K562 (cell line): ENCODE measurements around the gene ECSCR. TPM values are rescaled to one million over a fixed set of nuclear protein-coding genes. Genes with fewer than 3 reads are reported as not detected.

ENCODE experiments used
- ATAC-seq: fragments of 200-7000 bp; cut with Tn5 transposase; 3 replicates; pipeline ENCODE4 v1.9.1; 2020; ENCODE audit warnings: moderate library complexity
- BruUV-seq: library from RNA; stranded (reverse); fragments of 400-500 nt; replicated peaks from 2 replicates; lab custom pipeline; 2021; lab: Mats Ljungman, UMichigan
- CTCF ChIA-PET: fragments of 300-600 bp; formaldehyde crosslinking; extraction: SDS; loops from one replicate; lab custom pipeline; 2021; ENCODE audit warnings: low intra/inter-chr PET ratio; lab: Yijun Ruan, JAX
- POLR2A ChIA-PET: fragments of 300-600, 350-650 bp; sonication (Branson Sonifier 250); formaldehyde crosslinking; extraction: SDS; loops from one replicate; lab custom pipeline; 2021; ENCODE audit warnings: antibody characterized with exemption, inconsistent platforms; lab: Yijun Ruan, JAX
- DNase-seq, 4 experiments: peaks; one replicate each; pipeline versions ENCODE4 v3.0.0 to v3.0.0-alpha.2; 2011 to 2018; ENCODE audit warnings: low spot score in 3 of 4, mixed read lengths in 3 of 4; ENCODE audit errors: extremely low read depth in 1 of 4
- FAIRE-seq: peaks from 2 replicates; lab custom pipeline; 2011; peaks lifted over from hg19 to GRCh38; lab: Jason Lieb, UNC
- H2AFZ ChIP-seq: 2 replicates; pipeline ENCODE4 v1.6.0; 2011; ENCODE audit warnings: low read depth, low read length, control low read depth, inconsistent platforms
- H3K27ac ChIP-seq: fragments of 200-600 bp; 3 replicates; pipeline ENCODE4 v1.8.0; 2011; ENCODE audit warnings: low read depth, mild to moderate bottlenecking, control low read depth, inconsistent platforms, low read length, moderate library complexity, mixed read lengths; ENCODE audit errors: extremely low read depth
- H3K27me3 ChIP-seq, 2 experiments: fragments of 300-600 bp in 1 of 2; 2 replicates in 1 of 2; 3 replicates in 1 of 2; pipeline versions ENCODE4 v1.6.0 to v1.8.0; 2011; ENCODE audit warnings: inconsistent platforms in 2 of 2, low read length in 2 of 2, mild to moderate bottlenecking in 1 of 2, mixed read lengths in 1 of 2, moderate library complexity in 1 of 2; ENCODE audit not compliant: control insufficient read depth in 2 of 2, insufficient read depth in 2 of 2
- H3K36me3 ChIP-seq: fragments of 300-600 bp; 3 replicates; pipeline ENCODE4 v1.8.0; 2011; ENCODE audit warnings: mild to moderate bottlenecking, low read length, inconsistent platforms; ENCODE audit not compliant: control insufficient read depth, insufficient read depth
- H3K4me1 ChIP-seq, 2 experiments: fragments of 200-600 bp in 1 of 2; replicated peaks in 1 of 2; 2 replicates in 1 of 2; 3 replicates in 1 of 2; pipeline versions ENCODE4 v1.5.1 to v1.8.0; 2011; ENCODE audit warnings: inconsistent platforms in 2 of 2, low read length in 2 of 2, mild to moderate bottlenecking in 1 of 2, mixed read lengths in 1 of 2, moderate library complexity in 1 of 2; ENCODE audit not compliant: control insufficient read depth in 2 of 2, insufficient read depth in 2 of 2
- H3K4me2 ChIP-seq: 2 replicates; pipeline ENCODE4 v1.6.1; 2011; ENCODE audit warnings: low read length, control low read depth, inconsistent platforms, mixed read lengths; ENCODE audit not compliant: insufficient read depth
- H3K4me3 ChIP-seq: fragments of 200-600 bp; sonication (generic), shearing (Covaris generic); 2 replicates; pipeline ENCODE4 v1.5.1; 2016; ENCODE audit warnings: control low read depth, inconsistent platforms
- H3K79me2 ChIP-seq: fragments of 200-600 bp; 3 replicates; pipeline ENCODE4 v1.8.0; 2011; ENCODE audit warnings: low read length, inconsistent platforms; ENCODE audit not compliant: control insufficient read depth, insufficient read depth
- H3K9ac ChIP-seq, 2 experiments: 2 replicates each; pipeline versions ENCODE4 v1.6.0 to v1.6.1; 2011; ENCODE audit warnings: low read depth in 2 of 2, low read length in 2 of 2, control low read depth in 1 of 2, inconsistent platforms in 1 of 2, mild to moderate bottlenecking in 1 of 2, mixed read lengths in 1 of 2; ENCODE audit not compliant: insufficient read depth in 1 of 2
- H3K9me1 ChIP-seq: one replicate; pipeline ENCODE4 v1.6.0; 2011; ENCODE audit warnings: inconsistent platforms, mild to moderate bottlenecking, low read length, moderate library complexity; ENCODE audit not compliant: control insufficient read depth, insufficient read depth
- H3K9me3 ChIP-seq: replicated peaks from 2 replicates; pipeline ENCODE4 v1.5.1; 2011; ENCODE audit warnings: low read depth, low read length, inconsistent platforms; ENCODE audit not compliant: control insufficient read depth, insufficient read depth
- H4K20me1 ChIP-seq: replicated peaks from 2 replicates; pipeline ENCODE4 v1.6.1; 2011; ENCODE audit warnings: low read length, inconsistent platforms, mixed read lengths; ENCODE audit not compliant: control insufficient read depth, insufficient read depth
- ARNT ChIP-seq, 2 experiments: fragments of 450-650 bp; IDR thresholded peaks; 2 replicates each; pipeline ENCODE4 v1.6.1; 2016; ENCODE audit warnings: mild to moderate bottlenecking in 1 of 2
- WGBS: fragments of 100-300 bp; shearing (Covaris generic); methylation state at CpG from one replicate; pipeline ENCODE4 v1.1.6; 2016; ENCODE audit warnings: low coverage, mixed read lengths; ENCODE audit not compliant: insufficient coverage; ENCODE audit errors: missing lambda C conversion rate; 5-methylcytosine and 5-hydroxymethylcytosine counted together
- in situ Hi-C: fragments of 300-500 bp; cut with MboI; formaldehyde crosslinking; loops from 4 replicates; pipeline ENCODE4 v1.15.0; 2018; ENCODE audit warnings: inconsistent platforms, mixed read lengths
- intact Hi-C: fragments of 100-400 bp; cut with micrococcal nuclease; formaldehyde crosslinking; loops from 2 replicates; pipeline ENCODE4 v1.14.2; 2022
- polyA plus RNA-seq, 8 experiments: library from polyadenylated mRNA; depleted of rRNA in 4 of 8; stranded (reverse) in 5 of 8; unstranded in 3 of 8; fragments of >200 nt; fragmentation: Nextera tagmentation in 2 of 8; fragmentation: Illumina TruSeq in 1 of 8; extraction: Ambion mirVana in 2 of 8; extraction: Trizol in 1 of 8; gene quantifications; 2 replicates each; pipeline versions ENCODE4 v1.2.1 to v1.2.3, GENCODE V29; 2011 to 2014; ENCODE audit warnings: inconsistent platforms in 1 of 8, missing spikeins in 1 of 8
- total RNA-seq, 7 experiments: library from RNA; depleted of rRNA in 6 of 7; stranded (reverse); fragments of >200 nt in 6 of 7; fragmentation: Illumina TruSeq in 2 of 7; extraction: Trizol in 2 of 7; gene quantifications; 2 replicates each; pipeline versions ENCODE4 v1.2.1 to v1.2.3, GENCODE V29; 2011 to 2021; ENCODE audit warnings: low replicate concordance in 1 of 7
- TF ChIP-seq, protein P1 (sequence below), 2 experiments: fragments of 450-650 bp in 1 of 2; sonication (generic) in 1 of 2; formaldehyde crosslinking in 1 of 2; IDR thresholded peaks in 1 of 2; conservative IDR thresholded peaks in 1 of 2; 2 replicates each; pipeline versions ENCODE4 v1.6.1 to v1.8.1; 2016 to 2023; ENCODE audit warnings: mild to moderate bottlenecking in 2 of 2, moderate library complexity in 2 of 2, inconsistent platforms in 1 of 2, missing genetic modification reagents in 1 of 2

ECSCR gene
- total and polyA plus RNA-seq, 9 of the 15 experiments (the other 6 are each of a cell fraction or from before 2014, with no cell fraction given), result 0.10 to 0.25 (median 0.13) TPM; not detected in 6

DNA sequence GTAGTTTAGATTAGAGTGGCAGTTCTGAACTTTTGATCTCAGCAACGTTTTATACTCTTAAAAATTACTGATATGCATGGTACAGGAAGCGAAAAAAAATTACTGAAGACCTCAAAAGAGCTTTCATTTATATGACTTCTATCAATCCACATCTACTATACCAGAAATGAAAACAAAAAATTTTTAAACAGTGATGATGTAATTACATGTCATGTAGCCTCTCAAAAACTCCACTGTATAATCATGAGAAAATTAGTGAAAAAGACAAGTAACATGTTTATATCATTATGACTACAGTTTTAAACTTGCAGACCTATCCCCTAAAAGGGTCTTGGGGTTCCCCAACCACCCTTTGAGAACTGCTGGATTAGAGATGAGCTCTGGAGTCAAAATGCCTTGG is 32.5 kb downstream of the ECSCR start:
- peaks cover 0 to 5% of the 10 kb centered on the region in 2 experiments; a peak in 1 of 5 replicates for H3K4me1 ChIP-seq
- no peaks in the 10 kb centered on the region for H3K36me3 ChIP-seq
- H3K9ac ChIP-seq, result no peak overlapping the region
- H3K4me3 ChIP-seq, result no peak overlapping the region
- WGBS, result 36% methylated on average over 2 of the region's 2 CpGs
- H3K4me2 ChIP-seq, result no peak overlapping the region
- FAIRE-seq (no peak), DNase-seq (no peak), ATAC-seq (no peak)
- TF ChIP-seq ARNT (IDR thresholded peaks at IDR 0.05), result no peak
- TF ChIP-seq, protein P1, sequence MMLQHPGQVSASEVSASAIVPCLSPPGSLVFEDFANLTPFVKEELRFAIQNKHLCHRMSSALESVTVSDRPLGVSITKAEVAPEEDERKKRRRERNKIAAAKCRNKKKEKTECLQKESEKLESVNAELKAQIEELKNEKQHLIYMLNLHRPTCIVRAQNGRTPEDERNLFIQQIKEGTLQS (IDR thresholded peaks at IDR 0.05), result peak; percentile 50; the same call in 1 of the 2 replicates
- TF ChIP-seq, protein P1 (CRISPR knock-in tag; conservative IDR thresholded peaks at IDR 0.05), result no peak
- H2AFZ ChIP-seq, result no peak overlapping the region
- H3K9me3 ChIP-seq, result no peaks in the 10 kb centered on the region
- no peaks in the 10 kb centered on the region for H3K79me2 ChIP-seq
- no peaks in the 10 kb centered on the region for H3K27me3 ChIP-seq
- no TSS peak for BruUV-seq
- ChIA-PET POLR2A (interaction anchor here (0.6 to 1.5 kb wide), 4 partner anchors 9 to 73 kb away, joined by 3 to 5 read pairs (median 4); partner anchors contain the start of gene DNAJC18), CTCF (no interaction called here)
- no peak overlapping the region for H3K27ac ChIP-seq
- no peaks in the 10 kb centered on the region for H3K9me1 ChIP-seq
- in situ Hi-C loops (no loop called here), intact Hi-C loops (no loop called here)
- H4K20me1 ChIP-seq, result no peaks in the 10 kb centered on the region
